Measurements from ENCODE around the gene SGSM2.
A peak's percentile ranks its signal among the peaks of the same experiment; 100 is the strongest.

Gene SGSM2

GRCh38 chr17:2335726-2336214 is 1.5 kb upstream of the SGSM2 start:
- DNase-seq (ENCODE audit: low spot score) (peak; percentile 9), FAIRE-seq (no peak)

GRCh38 chr17:2336215-2336851 is 968 bp upstream of the SGSM2 start, which contains the start of gene TSR1:
Gene TSR1 (minus strand): TSS chr17:2336457. CDS start chr17:2336427, 30 bp downstream.
- DNase-seq (ENCODE audit: low spot score) (peak; percentile 94), FAIRE-seq (no peak)

- FAIRE-seq (no peak), DNase-seq (ENCODE audit: low spot score) (peak; percentile 69)
Observed at GRCh38 chr17:2337544-2338314, 428 bp downstream of the SGSM2 start.

- DNase-seq (ENCODE audit: low spot score) = peak; percentile 10
- FAIRE-seq = no peak
Observed at GRCh38 chr17:2338315-2338657, 985 bp downstream of the SGSM2 start.

- FAIRE-seq (no peak), DNase-seq (ENCODE audit: low spot score) (no peak)
Observed at GRCh38 chr17:2343421-2343820, 6.1 kb downstream of the SGSM2 start.

- no peak for DNase-seq (ENCODE audit: low spot score)
Observed at GRCh38 chr17:2344528-2344927, 7.2 kb downstream of the SGSM2 start.

GRCh38 chr17:2346475-2346874 is 9.2 kb downstream of the SGSM2 start:
- DNase-seq (ENCODE audit: low spot score) = no peak
- FAIRE-seq = no peak

More at GRCh38 chr17:2344528-2344927, 7.2 kb downstream of the SGSM2 start:
- no peak for FAIRE-seq

GRCh38 chr17:2347805-2348685 is 10.7 kb downstream of the SGSM2 start:
- DNase-seq (ENCODE audit: low spot score) (peak; percentile 9), FAIRE-seq (no peak)

- no peak for FAIRE-seq
- DNase-seq (ENCODE audit: low spot score) = no peak
Observed at GRCh38 chr17:2351269-2351668, 14.0 kb downstream of the SGSM2 start.

- DNase-seq (ENCODE audit: low spot score) (no peak), FAIRE-seq (no peak)
Observed at GRCh38 chr17:2354311-2354710, 17.0 kb downstream of the SGSM2 start.

- FAIRE-seq (no peak), DNase-seq (ENCODE audit: low spot score) (no peak)
Observed at GRCh38 chr17:2357237-2357636, 19.9 kb downstream of the SGSM2 start.

- DNase-seq (ENCODE audit: low spot score) (no peak), FAIRE-seq (no peak)
Observed at GRCh38 chr17:2357931-2358434, 20.7 kb downstream of the SGSM2 start.

- no peak for FAIRE-seq
- peak; percentile 10 for DNase-seq (ENCODE audit: low spot score)
Observed at GRCh38 chr17:2361010-2361760, 23.9 kb downstream of the SGSM2 start.

GRCh38 chr17:2362016-2362415 is 24.7 kb downstream of the SGSM2 start:
- DNase-seq (ENCODE audit: low spot score) = no peak
- no peak for FAIRE-seq

GRCh38 chr17:2362416-2362815 is 25.1 kb downstream of the SGSM2 start:
- no peak for FAIRE-seq

GRCh38 chr17:2362881-2363280 is 25.6 kb downstream of the SGSM2 start:
- no peak for DNase-seq (ENCODE audit: low spot score)
- FAIRE-seq = no peak

More at GRCh38 chr17:2362416-2362815, 25.1 kb downstream of the SGSM2 start:
- no peak for DNase-seq (ENCODE audit: low spot score)

GRCh38 chr17:2363318-2363717 is 26.0 kb downstream of the SGSM2 start:
- DNase-seq (ENCODE audit: low spot score) = no peak
- FAIRE-seq = no peak

- no peak for DNase-seq (ENCODE audit: low spot score)
Observed at GRCh38 chr17:2363851-2364762, 26.8 kb downstream of the SGSM2 start.

GRCh38 chr17:2364763-2365116 is 27.4 kb downstream of the SGSM2 start:
- no peak for FAIRE-seq

More at GRCh38 chr17:2363851-2364762, 26.8 kb downstream of the SGSM2 start:
- FAIRE-seq = no peak

GRCh38 chr17:2365132-2365531 is 27.8 kb downstream of the SGSM2 start:
- FAIRE-seq (no peak), DNase-seq (ENCODE audit: low spot score) (no peak)

More at GRCh38 chr17:2364763-2365116, 27.4 kb downstream of the SGSM2 start:
- no peak for DNase-seq (ENCODE audit: low spot score)

Measured in urothelium cell line (cell line).